Immature natural killer cell (primary cell): Measurements from ENCODE around the gene ANKMY1. TPM values are rescaled to one million over a fixed set of nuclear protein-coding genes. Genes with fewer than 3 reads are reported as not detected.
"Not testable (repeated sequence)": the region's sequence is repeated elsewhere in the genome, so short reads cannot be mapped to it uniquely, and the experiment has no call there.

ENCODE experiments used
- DNase-seq, 3 donors: peaks; one replicate each; pipeline ENCODE4 v3.0.0; 2022; ENCODE audit warnings: mixed read lengths in 1 of 3
- H3K27ac Mint-ChIP-seq, 6 donors: one replicate each; pipeline ENCODE4 v1.8.0; 2020; ENCODE audit warnings: mixed read lengths in 6 of 6, mild to moderate bottlenecking in 5 of 6, inconsistent platforms in 4 of 6, moderate library complexity in 3 of 6
- H3K27me3 Mint-ChIP-seq, 3 donors: one replicate each; pipeline ENCODE4 v1.8.0; 2020 to 2021; ENCODE audit warnings: low read depth in 3 of 3, mild to moderate bottlenecking in 3 of 3, mixed read lengths in 3 of 3, moderate library complexity in 3 of 3, inconsistent platforms in 1 of 3
- H3K36me3 Mint-ChIP-seq, 3 donors: one replicate each; pipeline ENCODE4 v1.8.0; 2020; ENCODE audit warnings: mixed read lengths in 3 of 3, inconsistent platforms in 2 of 3, mild to moderate bottlenecking in 2 of 3
- H3K4me1 Mint-ChIP-seq, 2 donors: one replicate each; pipeline ENCODE4 v1.8.0; 2020; ENCODE audit warnings: inconsistent platforms in 2 of 2, mild to moderate bottlenecking in 2 of 2, mixed read lengths in 2 of 2, moderate library complexity in 1 of 2
- H3K4me3 Mint-ChIP-seq, 5 donors: one replicate each; pipeline ENCODE4 v1.8.0; 2020; ENCODE audit warnings: mild to moderate bottlenecking in 5 of 5, mixed read lengths in 5 of 5, inconsistent platforms in 3 of 5, moderate library complexity in 3 of 5
- H3K9me3 Mint-ChIP-seq, 6 donors: one replicate each; pipeline ENCODE4 v1.8.0; 2020; ENCODE audit warnings: mild to moderate bottlenecking in 6 of 6, mixed read lengths in 6 of 6, inconsistent platforms in 4 of 6, moderate library complexity in 3 of 6
- polyA plus RNA-seq, 3 donors: library from polyadenylated mRNA; unstranded; fragments of 300-500 nt; fragmentation: Illumina TruSeq; gene quantifications; one replicate each; pipeline ENCODE4 v1.2.3, GENCODE V29; 2021

ANKMY1 gene
- polyA plus RNA-seq, 3 donors from 2014 or later = 5.6 to 12.4 (median 7.3) TPM

GRCh38 chr2:240506406-240507059 is 51.3 kb downstream of the ANKMY1 start:
- peaks cover 0 to 1% (median 0%) of the 10 kb centered on the region in 3 donors for H3K27me3 Mint-ChIP-seq
- no peaks in the 10 kb centered on the region for H3K4me1 Mint-ChIP-seq
- H3K9me3 Mint-ChIP-seq = no peaks in the 10 kb centered on the region
- no peak overlapping the region for H3K4me3 Mint-ChIP-seq
- H3K27ac Mint-ChIP-seq = no peak overlapping the region
- no peak for DNase-seq
- H3K36me3 Mint-ChIP-seq = peaks cover 0 to 7% (median 0%) of the 10 kb centered on the region in 3 donors

- Mint-ChIP-seq H3K27ac (no peak overlapping the region), H3K36me3 (peaks cover 0 to 11% (median 0%) of the 10 kb centered on the region in 3 donors), H3K27me3 (peaks cover 0 to 1% (median 0%) of the 10 kb centered on the region in 3 donors), H3K9me3 (peaks cover 0 to 2% (median 0%) of the 10 kb centered on the region in 6 donors), H3K4me1 (no peaks in the 10 kb centered on the region), H3K4me3 (no peak overlapping the region)
- DNase-seq = no peak
Measured at GRCh38 chr2:240505910-240506309, 51.9 kb downstream of the ANKMY1 start.

- no peak for DNase-seq
- no peak overlapping the region for H3K4me3 Mint-ChIP-seq
- H3K27me3 Mint-ChIP-seq = peaks cover 0 to 1% (median 0%) of the 10 kb centered on the region in 3 donors
- H3K9me3 Mint-ChIP-seq = peaks cover 0 to 2% (median 0%) of the 10 kb centered on the region in 6 donors
- H3K27ac Mint-ChIP-seq = no peak overlapping the region
- H3K4me1 Mint-ChIP-seq = no peaks in the 10 kb centered on the region
- peaks cover 0 to 11% (median 4%) of the 10 kb centered on the region in 3 donors for H3K36me3 Mint-ChIP-seq
Measured at GRCh38 chr2:240503848-240504247, 53.9 kb downstream of the ANKMY1 start.

GRCh38 chr2:240503375-240503774 is 54.4 kb downstream of the ANKMY1 start:
- Mint-ChIP-seq H3K27ac (no peak overlapping the region), H3K4me3 (no peak overlapping the region), H3K36me3 (peaks cover 0 to 8% (median 7%) of the 10 kb centered on the region in 3 donors), H3K9me3 (peaks cover 0 to 2% (median 0%) of the 10 kb centered on the region in 6 donors), H3K27me3 (peaks cover 0 to 1% (median 0%) of the 10 kb centered on the region in 3 donors), H3K4me1 (no peaks in the 10 kb centered on the region)
- DNase-seq = no peak

- peaks cover 0 to 2% (median 0%) of the 10 kb centered on the region in 6 donors for H3K9me3 Mint-ChIP-seq
- no peaks in the 10 kb centered on the region for H3K4me1 Mint-ChIP-seq
- no peak for DNase-seq
- H3K27me3 Mint-ChIP-seq = peaks cover 0 to 1% (median 0%) of the 10 kb centered on the region in 3 donors
- peaks cover 2 to 16% (median 7%) of the 10 kb centered on the region in 3 donors for H3K36me3 Mint-ChIP-seq
- H3K27ac Mint-ChIP-seq = no peak overlapping the region
- no peak overlapping the region for H3K4me3 Mint-ChIP-seq
Measured at GRCh38 chr2:240502430-240503121, 55.2 kb downstream of the ANKMY1 start.

GRCh38 chr2:240502059-240502429 is 55.7 kb downstream of the ANKMY1 start:
- no peak for DNase-seq
- Mint-ChIP-seq H3K27ac (no peak overlapping the region), H3K27me3 (peaks cover 0 to 1% (median 0%) of the 10 kb centered on the region in 3 donors), H3K36me3 (peaks cover 5 to 20% (median 12%) of the 10 kb centered on the region in 3 donors), H3K4me1 (no peaks in the 10 kb centered on the region), H3K9me3 (peaks cover 0 to 2% (median 0%) of the 10 kb centered on the region in 6 donors), H3K4me3 (no peak overlapping the region)

- Mint-ChIP-seq H3K27me3 (peaks cover 0 to 1% (median 0%) of the 10 kb centered on the region in 3 donors), H3K36me3 (peaks cover 10 to 24% (median 15%) of the 10 kb centered on the region in 3 donors)
Measured at GRCh38 chr2:240501531-240501991, 56.2 kb downstream of the ANKMY1 start.

GRCh38 chr2:240500561-240501423 is 57.0 kb downstream of the ANKMY1 start:
- DNase-seq = no peak
- Mint-ChIP-seq H3K27ac (no peak overlapping the region), H3K36me3 (peaks cover 17 to 32% (median 21%) of the 10 kb centered on the region in 3 donors)

More at GRCh38 chr2:240501531-240501991, 56.2 kb downstream of the ANKMY1 start:
- DNase-seq = no peak
- Mint-ChIP-seq H3K4me1 (no peaks in the 10 kb centered on the region), H3K9me3 (peaks cover 0 to 2% (median 0%) of the 10 kb centered on the region in 6 donors), H3K27ac (no peak overlapping the region), H3K4me3 (no peak overlapping the region)

GRCh38 chr2:240499309-240500301 is 58.2 kb downstream of the ANKMY1 start:
- Mint-ChIP-seq H3K27me3 (peaks cover under 1 to 2% (median 1%) of the 10 kb centered on the region in 3 donors), H3K36me3 (peaks cover 23 to 38% (median 31%) of the 10 kb centered on the region in 3 donors), H3K4me3 (no peak overlapping the region), H3K4me1 (no peaks in the 10 kb centered on the region), H3K27ac (no peak overlapping the region), H3K9me3 (peaks cover 0 to 2% (median 0%) of the 10 kb centered on the region in 6 donors)
- DNase-seq = no peak

More at GRCh38 chr2:240500561-240501423, 57.0 kb downstream of the ANKMY1 start:
- Mint-ChIP-seq H3K4me1 (no peaks in the 10 kb centered on the region), H3K9me3 (peaks cover 0 to 2% (median 0%) of the 10 kb centered on the region in 6 donors), H3K27me3 (peaks cover 0 to 1% (median 0%) of the 10 kb centered on the region in 3 donors), H3K4me3 (no peak overlapping the region)

- Mint-ChIP-seq H3K36me3 (peaks cover 23 to 38% (median 31%) of the 10 kb centered on the region in 3 donors), H3K4me1 (no peaks in the 10 kb centered on the region), H3K27ac (no peak overlapping the region), H3K4me3 (no peak overlapping the region), H3K27me3 (peaks cover 1 to 3% (median 2%) of the 10 kb centered on the region in 3 donors), H3K9me3 (peaks cover 0 to 2% (median 0%) of the 10 kb centered on the region in 6 donors)
- no peak for DNase-seq
Measured at GRCh38 chr2:240498958-240499260, 58.9 kb downstream of the ANKMY1 start.

- no peak overlapping the region for H3K27ac Mint-ChIP-seq
- H3K36me3 Mint-ChIP-seq = peaks cover 26 to 43% (median 34%) of the 10 kb centered on the region in 3 donors
- DNase-seq = no peak
- H3K27me3 Mint-ChIP-seq = peaks cover 1 to 3% (median 3%) of the 10 kb centered on the region in 3 donors
- no peaks in the 10 kb centered on the region for H3K4me1 Mint-ChIP-seq
- no peak overlapping the region for H3K4me3 Mint-ChIP-seq
- H3K9me3 Mint-ChIP-seq = peaks cover 0 to 3% (median 2%) of the 10 kb centered on the region in 6 donors
Measured at GRCh38 chr2:240498171-240498957, 59.4 kb downstream of the ANKMY1 start.

GRCh38 chr2:240497082-240497481 is 60.7 kb downstream of the ANKMY1 start:
- not testable (repeated sequence) for H3K27me3 Mint-ChIP-seq, H3K27ac Mint-ChIP-seq, H3K4me1 Mint-ChIP-seq, DNase-seq, H3K4me3 Mint-ChIP-seq
- peaks cover 31 to 46% (median 40%) of the 10 kb centered on the region in 3 donors for H3K36me3 Mint-ChIP-seq
- peaks cover 5 to 11% (median 6%) of the 10 kb centered on the region in 6 donors for H3K9me3 Mint-ChIP-seq
